PFSK-1 (cell line): ENCODE data around the gene WDR90.

ENCODE experiments used
- POLR2AphosphoS5 ChIP-seq: IDR thresholded peaks from 2 replicates; pipeline ENCODE4 v1.6.1; 2012; ENCODE audit warnings: low read depth, mild to moderate bottlenecking, control low read depth, low read length, moderate library complexity
- REST ChIP-seq, 2 experiments: IDR thresholded peaks; 2 replicates each; pipeline versions ENCODE4 v1.6.1 to v1.8.0; 2011 to 2012; ENCODE audit warnings: low read depth in 2 of 2, low read length in 2 of 2, control low read depth in 1 of 2, inconsistent platforms in 1 of 2, mild to moderate bottlenecking in 1 of 2, moderate library complexity in 1 of 2; ENCODE audit not compliant: insufficient read depth in 1 of 2
- SIN3A ChIP-seq: IDR thresholded peaks from 2 replicates; pipeline ENCODE4 v1.6.1; 2012; ENCODE audit warnings: mild to moderate bottlenecking, low read length, moderate library complexity, borderline replicate concordance; ENCODE audit not compliant: insufficient read depth
- TAF1 ChIP-seq: IDR thresholded peaks from 2 replicates; pipeline ENCODE4 v1.6.1; 2012; ENCODE audit warnings: low read length, control low read depth, borderline replicate concordance; ENCODE audit not compliant: insufficient read depth

GRCh38 chr16:668519-669171 lies 19.5 kb downstream of the WDR90 start:
- TF ChIP-seq POLR2AphosphoS5 (no peak), TAF1 (no peak), SIN3A (no peak), REST (IDR thresholded peaks at IDR 0.05; ENCODE audit: insufficient read depth in 1 of 2, low read depth in 2 of 2, low read length in 2 of 2) (no peak)
